GM19372 (cell line): ENCODE data around the gene NCBP3.
"Not testable (repeated sequence)": the region's sequence is repeated elsewhere in the genome, so short reads cannot be mapped to it uniquely, and the experiment has no call there.

Experiments
- ATAC-seq: cut with Tn5 transposase; IDR thresholded peaks from one replicate; pipeline ENCODE4 v1.9.1; 2021; ENCODE audit warnings: mild to moderate bottlenecking, low read depth, moderate library complexity; ENCODE audit not compliant: unreplicated experiment

Gene NCBP3

GRCh38 chr17:3848229-3848835 lies 2.3 kb upstream of the NCBP3 start:
- no peak for ATAC-seq

- ATAC-seq: no peak
Observed at GRCh38 chr17:3847165-3847670, 1.2 kb upstream of the NCBP3 start.

- no peak for ATAC-seq
Observed at GRCh38 chr17:3846437-3847164, 555 bp upstream of the NCBP3 start.

GRCh38 chr17:3845291-3845620 lies 790 bp downstream of the NCBP3 start:
- ATAC-seq: no peak

- not testable (repeated sequence) for ATAC-seq
Observed at GRCh38 chr17:3844556-3844955, 1.5 kb downstream of the NCBP3 start.

- no peak for ATAC-seq
Observed at GRCh38 chr17:3843935-3844516, 2.0 kb downstream of the NCBP3 start.

GRCh38 chr17:3838206-3838605 lies 7.8 kb downstream of the NCBP3 start:
- ATAC-seq: no peak

GRCh38 chr17:3836551-3836950 lies 9.5 kb downstream of the NCBP3 start:
- no peak for ATAC-seq

GRCh38 chr17:3835410-3836229 lies 10.4 kb downstream of the NCBP3 start:
- ATAC-seq: no peak

- ATAC-seq: no peak
Observed at GRCh38 chr17:3834811-3835210, 11.2 kb downstream of the NCBP3 start.

GRCh38 chr17:3828852-3829232 lies 17.2 kb downstream of the NCBP3 start:
- ATAC-seq: no peak

- no peak for ATAC-seq
Observed at GRCh38 chr17:3828151-3828851, 17.7 kb downstream of the NCBP3 start.

GRCh38 chr17:3827124-3827773 lies 18.8 kb downstream of the NCBP3 start:
- ATAC-seq: no peak

GRCh38 chr17:3826191-3826590 lies 19.9 kb downstream of the NCBP3 start:
- no peak for ATAC-seq

- ATAC-seq: no peak
Observed at GRCh38 chr17:3821101-3821500, 24.9 kb downstream of the NCBP3 start.

GRCh38 chr17:3818786-3819185 lies 27.3 kb downstream of the NCBP3 start:
- ATAC-seq: no peak

GRCh38 chr17:3817851-3818605 lies 28.0 kb downstream of the NCBP3 start:
- no peak for ATAC-seq

GRCh38 chr17:3815925-3816324 lies 30.1 kb downstream of the NCBP3 start:
- no peak for ATAC-seq

GRCh38 chr17:3815122-3815521 lies 30.9 kb downstream of the NCBP3 start:
- no peak for ATAC-seq
